GM18858 (cell line): ENCODE measurements around the gene LRRC36.
"Not testable (repeated sequence)": the region's sequence is repeated elsewhere in the genome, so short reads cannot be mapped to it uniquely, and the experiment has no call there.

Source experiments
- ATAC-seq: cut with Tn5 transposase; IDR thresholded peaks from one replicate; pipeline ENCODE4 v1.9.1; 2021; ENCODE audit not compliant: unreplicated experiment

LRRC36 gene

DNA sequence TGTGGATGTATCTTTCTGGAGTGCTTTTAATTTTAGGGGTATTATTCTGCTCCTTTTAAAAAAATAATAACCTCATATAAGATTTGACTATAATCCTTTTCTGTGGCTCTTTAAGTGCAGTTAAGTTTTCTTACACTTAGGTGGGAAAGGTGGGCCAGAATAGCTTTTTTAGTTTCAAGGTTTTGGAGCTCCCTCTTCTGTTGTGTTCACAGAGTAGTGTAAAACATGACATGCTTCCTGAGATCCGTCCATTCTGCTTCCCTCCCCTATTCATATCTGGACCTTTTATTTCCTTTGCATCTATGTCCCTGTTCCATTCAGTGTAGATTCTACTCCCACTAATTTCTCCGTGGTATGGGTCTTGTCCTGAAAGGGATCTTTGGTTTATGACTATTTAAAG, 12.8 kb downstream of the LRRC36 start:
- ATAC-seq = no peak

DNA sequence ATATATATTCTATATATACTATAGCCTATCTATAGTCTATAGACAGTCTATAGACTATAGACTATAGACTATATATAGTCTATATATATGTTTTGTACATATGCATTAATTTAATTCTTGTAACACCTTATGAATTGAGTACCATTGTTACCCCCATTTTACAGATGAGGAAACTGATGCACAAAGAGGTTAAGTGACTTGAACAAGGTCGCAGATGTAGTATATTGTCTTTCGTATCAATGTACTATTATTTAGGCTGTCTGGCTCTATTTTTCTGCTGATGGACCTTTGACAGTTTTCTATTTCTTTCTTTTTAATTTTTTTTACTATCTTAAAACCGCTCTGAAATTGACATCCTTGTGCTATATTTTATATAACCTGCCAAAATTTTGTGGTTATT, 14.6 kb downstream of the LRRC36 start:
- no peak for ATAC-seq

DNA sequence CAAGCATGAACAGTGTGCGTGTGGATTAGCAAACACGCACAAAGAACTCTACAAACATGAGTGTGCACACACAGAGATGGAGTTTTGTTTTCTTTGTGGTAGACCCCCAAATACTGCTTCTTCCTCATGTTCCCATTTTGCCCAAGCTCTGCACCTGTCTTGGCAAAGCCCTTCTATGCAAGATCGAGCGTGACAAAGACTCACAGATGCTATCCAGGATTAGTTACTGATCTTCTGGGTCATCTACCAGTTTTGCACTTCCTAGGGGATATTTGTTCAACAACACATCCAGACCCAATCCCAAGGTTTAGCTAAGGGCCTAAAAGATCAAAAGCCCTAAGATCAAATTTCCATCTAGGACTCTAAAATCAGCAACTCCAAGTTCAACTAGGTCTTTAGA, 16.0 kb downstream of the LRRC36 start:
- no peak for ATAC-seq

DNA sequence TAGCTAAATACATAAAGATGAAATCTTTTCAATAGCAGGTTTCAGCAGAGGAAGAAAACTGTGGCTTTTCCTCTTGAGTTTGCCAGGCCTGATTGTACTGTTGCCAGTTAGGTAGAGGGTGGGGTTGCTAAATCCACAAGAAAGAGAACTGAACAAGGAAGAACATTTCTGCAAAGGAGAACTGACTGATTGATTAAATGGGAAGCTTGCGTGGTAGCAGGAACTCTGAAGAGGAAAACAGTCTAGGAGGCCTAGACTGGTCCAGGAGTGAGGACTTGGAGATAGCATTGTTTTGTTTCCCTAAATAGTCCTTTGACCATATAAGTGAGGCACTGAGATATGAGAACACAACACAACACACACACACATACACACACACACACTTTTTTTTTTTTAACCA, 18.8 kb downstream of the LRRC36 start:
- ATAC-seq = no peak

DNA sequence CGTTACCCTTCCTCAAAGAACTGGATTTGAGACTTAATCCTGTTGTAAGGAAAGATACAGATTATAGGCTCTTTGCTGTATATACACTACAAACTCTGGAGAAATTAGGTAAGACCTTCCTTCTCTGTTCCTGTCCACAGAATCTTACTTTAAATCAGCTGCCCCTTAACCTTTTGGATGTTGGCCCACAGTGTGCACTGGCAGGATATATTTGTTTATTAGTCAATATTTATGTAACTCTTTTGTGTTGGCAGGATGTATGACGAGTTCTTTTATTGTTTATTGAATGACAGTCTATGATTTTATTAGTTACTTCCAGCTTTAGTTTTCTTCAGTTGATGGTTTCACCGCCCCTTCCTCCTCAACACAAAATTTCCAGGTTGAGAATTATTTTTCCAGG, 19.7 kb downstream of the LRRC36 start:
- ATAC-seq = no peak

DNA sequence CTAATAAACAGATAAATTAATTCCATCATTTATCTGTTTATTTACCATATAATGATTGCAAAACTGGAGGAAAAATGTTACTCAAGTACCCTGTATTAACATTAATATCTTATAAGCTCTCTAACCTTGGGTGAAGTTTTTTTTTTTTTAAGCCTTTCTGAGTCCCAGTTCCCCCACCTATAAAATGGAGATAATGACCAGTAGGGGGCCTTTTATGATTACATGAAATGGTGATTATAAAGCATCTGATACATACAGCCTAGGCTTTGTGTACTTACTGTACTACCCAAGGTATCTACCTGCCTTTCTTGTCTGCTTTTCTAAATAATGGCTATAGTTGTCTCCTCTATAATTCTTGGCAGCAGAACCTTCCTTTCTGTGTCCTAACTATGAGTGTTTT, 22.6 kb downstream of the LRRC36 start:
- no peak for ATAC-seq

DNA sequence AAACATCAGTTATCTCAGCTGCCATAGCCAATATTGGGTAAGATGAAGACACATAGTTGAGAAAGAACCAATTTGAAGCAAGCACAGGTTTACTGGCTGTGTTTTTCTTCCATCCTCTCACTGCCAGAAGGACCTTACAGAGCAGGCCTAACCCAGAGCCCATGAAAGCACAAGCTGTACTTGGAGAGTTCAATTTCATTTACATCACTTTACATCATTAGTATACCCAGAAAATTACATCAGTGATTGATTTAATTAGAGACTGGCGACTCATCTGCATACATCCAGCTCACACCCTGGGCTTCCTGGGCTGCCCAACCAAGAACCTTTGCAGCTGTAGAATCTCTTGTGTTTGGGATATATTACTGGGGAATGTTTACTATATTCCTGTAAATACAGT, 23.7 kb downstream of the LRRC36 start:
- ATAC-seq = no peak

DNA sequence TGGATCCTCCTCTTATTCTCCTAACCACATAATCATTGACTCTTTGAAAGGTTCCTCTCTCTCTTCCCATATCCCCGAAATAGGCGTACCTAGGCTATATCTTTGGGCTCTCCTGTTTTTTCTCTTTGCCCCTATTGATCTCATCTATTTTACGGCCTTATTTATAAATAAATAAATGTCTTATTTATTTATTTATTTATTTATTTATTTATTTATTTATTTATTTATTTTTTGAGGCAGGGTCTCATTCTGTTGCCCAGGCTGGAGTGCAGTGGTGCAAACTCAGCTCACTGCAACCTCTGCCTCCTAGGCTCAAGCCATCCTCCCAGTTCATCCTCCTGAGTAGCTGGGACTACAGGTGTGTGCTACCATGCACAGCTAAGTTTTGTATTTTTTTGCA, 25.8 kb downstream of the LRRC36 start:
- ATAC-seq = not testable (repeated sequence)

DNA sequence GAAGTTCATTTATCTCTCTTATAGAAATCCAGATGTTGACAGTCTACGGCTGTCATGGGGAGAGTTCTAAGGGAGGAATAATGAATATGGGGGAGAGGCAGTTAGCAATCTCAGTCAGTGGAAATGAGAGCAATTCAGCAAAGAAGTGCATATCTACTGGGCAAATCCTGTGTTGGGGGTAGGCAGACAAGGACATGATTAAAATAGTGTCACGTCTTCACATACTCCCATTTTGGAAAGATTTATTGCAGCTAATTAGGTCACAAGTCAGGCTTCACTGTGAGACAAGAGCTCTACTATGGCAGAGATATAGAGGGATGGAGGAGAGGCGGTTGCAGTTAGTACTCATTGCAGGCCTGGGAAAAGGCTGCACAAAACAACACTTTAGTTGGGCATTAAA, 29.8 kb downstream of the LRRC36 start:
- ATAC-seq = no peak

DNA sequence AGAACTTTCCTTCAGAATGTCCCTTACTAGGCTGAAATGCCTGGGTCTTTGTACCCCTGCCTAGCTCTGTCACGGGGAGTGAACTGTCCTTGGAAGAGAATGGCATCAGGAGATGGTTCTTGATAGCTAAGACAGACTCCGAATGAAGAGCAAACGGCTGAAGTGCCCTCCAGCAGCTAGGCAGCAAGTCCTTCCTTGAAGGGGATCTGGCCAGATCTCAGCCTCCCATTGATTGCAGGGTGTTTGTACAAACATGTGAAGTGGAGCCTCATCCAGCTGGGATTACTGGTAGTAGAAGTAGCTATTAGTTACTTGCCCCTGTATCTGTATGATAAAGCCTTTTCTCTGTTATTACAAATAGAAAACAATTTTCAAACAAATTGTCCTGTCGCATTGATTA, 30.9 kb downstream of the LRRC36 start:
- ATAC-seq = no peak

DNA sequence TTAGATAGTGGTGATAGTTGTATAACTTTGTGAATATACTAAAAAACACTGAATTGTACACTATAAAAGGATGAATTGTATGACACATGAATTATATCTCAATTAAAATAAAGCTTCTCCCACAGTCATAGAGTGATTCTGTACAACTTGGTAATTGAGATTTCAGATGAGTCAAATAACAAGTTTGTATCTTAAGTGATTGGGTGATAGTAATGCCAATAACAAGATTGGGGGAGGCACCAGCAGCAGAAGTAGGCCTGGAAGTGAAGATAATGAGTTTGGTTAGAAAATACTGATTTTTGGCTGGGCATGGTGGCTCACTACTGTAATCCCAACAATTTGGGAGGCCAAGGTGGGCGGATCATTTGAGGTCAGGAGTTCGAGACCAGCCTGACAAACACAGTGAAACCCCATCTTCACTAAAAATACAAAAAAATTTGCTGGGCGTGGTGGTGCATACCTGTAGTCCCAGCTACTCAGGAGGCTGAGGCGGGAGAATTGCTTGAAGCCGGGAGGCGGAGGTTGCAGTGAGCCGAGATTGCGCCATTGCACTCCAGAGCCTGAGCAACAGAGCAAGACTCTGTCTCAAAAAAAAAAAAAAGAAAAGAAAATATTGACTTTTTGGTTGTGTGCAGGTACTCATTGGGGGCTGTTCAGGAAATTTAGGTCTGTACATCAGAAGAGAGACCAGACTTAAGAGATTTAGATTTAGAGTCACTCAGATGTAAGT, 33.1 kb downstream of the LRRC36 start:
- ATAC-seq = not testable (repeated sequence)

DNA sequence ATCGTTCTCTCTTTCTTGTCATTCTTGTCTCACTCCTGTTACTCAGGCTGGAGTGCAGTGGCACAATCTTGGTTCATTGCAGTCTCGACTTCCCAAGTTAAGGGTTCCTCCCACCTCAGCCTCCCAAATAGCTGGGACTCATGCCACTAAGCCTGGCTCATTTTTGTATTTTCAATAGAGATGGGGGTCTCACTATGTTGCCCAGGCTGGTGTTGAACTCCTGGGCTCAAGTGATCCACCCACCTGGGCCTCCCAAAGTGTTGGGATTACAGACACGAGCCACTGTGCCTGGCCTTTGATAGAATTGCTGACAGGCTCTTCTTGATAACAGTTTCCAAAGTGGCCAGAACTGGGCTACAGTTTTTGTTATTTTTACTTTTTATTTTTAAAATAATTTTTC, 34.4 kb downstream of the LRRC36 start:
- ATAC-seq = no peak

DNA sequence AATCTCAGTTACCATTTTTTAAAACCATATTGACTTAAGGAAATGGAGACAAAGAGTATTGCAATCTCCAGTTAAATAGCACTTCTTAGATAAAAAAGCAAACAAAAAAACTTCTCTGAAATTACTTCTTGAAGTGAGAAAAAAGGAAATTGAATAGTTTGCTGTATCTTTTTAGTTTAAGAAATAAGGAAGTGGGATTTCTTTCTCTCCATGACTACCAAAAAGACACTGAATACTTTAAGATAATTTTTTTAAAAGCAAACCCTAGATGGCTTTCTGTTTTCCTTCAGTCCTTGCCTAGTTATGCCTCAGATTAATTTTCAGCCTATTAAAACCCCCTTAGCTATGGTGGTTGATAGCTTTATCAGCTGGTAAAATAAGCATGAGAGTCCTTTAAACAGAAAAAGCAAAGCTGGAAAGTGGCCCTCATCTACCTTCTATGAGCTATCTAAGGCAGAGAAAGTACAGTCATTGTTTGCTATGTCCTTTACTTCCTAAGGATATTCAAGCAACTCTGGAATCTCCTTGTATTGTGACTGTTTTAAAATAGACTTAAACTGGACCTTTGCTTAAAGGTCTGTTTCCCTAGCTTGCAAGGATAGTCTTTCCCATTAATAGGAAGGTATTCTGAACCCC, 38.1 kb downstream of the LRRC36 start:
- ATAC-seq = no peak

DNA sequence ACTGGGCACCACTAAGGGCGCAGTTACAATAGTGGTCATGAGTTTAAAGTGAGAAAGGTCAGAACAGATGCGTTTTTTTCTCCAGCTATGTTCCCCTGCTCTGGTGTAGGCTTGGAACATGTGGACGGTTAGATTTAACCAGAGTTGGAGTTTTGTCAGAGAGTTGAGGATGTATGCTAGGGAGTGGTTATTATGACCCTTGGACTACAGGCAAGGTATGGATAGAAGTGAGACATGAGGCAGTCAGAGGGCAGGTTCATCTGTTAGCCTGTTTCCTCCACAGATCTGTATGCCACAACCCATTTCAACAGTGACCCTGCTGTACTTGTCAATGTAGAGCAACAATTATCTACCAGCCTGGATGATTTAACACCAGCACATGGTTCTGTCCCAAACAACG, 44.0 kb downstream of the LRRC36 start:
- no peak for ATAC-seq

DNA sequence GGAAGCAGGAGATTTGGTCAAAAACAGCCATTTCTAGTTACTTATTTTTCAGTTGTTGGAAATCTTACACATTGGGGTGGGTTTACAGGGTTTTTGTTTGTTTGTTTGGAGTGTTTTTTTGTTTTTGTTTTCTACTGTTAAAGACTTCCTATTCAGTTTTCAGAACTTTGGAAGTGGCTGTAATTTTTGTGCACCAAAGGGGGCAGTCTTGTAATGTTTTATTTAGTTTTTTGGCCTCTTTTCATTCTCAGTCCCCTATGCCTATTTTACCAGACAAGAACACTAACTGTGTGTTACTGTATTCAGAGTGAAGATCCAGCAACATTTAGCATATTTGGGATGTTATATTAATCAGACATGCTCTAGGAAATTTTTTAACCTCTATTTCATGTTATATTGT, 46.0 kb downstream of the LRRC36 start:
- ATAC-seq = no peak

DNA sequence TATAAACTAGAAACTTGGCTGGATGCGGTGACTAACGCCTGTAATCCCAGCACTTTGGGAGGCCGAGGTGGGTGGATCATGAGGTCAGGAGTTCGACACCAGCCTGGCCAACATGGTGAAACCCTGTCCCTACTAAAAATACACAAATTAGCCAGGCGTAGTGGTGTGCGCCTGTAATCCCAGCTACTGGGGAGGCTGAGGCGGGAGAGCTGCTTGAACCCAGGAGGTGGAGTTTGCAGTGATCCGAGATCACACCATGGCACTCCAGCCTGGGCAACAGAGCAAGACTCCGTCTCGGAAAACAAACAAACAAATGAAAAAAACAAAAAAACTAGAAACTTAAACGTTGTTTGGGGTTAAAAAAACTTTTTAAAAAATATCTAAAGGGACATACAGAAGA, 49.4 kb downstream of the LRRC36 start:
- ATAC-seq = not testable (repeated sequence)

DNA sequence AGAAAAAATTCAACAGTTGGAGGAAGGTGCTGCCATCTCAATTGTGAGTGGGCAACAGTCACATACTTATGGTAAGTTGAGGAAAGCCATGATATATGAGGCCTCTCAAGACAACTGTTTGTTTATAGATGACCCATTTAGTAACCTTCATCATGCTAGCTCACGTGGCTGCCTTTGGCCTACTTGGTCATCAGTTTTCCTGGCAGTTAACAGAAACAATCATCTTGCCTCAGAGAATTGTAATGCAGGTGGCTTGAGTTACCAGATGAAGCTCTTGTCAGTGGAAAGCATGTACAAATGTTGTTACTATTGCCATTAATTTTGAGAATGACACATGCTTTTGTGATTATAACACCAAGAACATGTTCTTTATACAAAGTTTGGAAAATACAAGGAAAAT, 52.0 kb downstream of the LRRC36 start:
- no peak for ATAC-seq

DNA sequence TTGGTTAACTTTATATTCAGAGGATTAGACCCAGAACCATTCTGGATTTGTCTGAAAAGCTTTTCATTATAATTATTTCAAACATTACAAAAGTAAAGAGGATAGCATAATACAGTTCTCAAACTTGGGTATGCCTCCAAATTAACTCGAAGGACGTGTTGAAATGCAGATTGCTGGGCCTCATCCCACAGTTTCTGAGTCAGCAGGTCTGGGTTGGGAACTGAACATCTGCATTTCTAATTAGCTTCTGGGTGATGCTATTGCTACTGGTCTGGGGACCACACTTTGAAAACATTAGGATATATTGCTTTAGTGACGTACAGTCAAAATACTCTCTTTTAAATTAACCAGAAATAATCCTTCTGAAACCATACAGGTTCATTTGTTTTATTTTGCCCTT, 56.7 kb downstream of the LRRC36 start:
- no peak for ATAC-seq

DNA sequence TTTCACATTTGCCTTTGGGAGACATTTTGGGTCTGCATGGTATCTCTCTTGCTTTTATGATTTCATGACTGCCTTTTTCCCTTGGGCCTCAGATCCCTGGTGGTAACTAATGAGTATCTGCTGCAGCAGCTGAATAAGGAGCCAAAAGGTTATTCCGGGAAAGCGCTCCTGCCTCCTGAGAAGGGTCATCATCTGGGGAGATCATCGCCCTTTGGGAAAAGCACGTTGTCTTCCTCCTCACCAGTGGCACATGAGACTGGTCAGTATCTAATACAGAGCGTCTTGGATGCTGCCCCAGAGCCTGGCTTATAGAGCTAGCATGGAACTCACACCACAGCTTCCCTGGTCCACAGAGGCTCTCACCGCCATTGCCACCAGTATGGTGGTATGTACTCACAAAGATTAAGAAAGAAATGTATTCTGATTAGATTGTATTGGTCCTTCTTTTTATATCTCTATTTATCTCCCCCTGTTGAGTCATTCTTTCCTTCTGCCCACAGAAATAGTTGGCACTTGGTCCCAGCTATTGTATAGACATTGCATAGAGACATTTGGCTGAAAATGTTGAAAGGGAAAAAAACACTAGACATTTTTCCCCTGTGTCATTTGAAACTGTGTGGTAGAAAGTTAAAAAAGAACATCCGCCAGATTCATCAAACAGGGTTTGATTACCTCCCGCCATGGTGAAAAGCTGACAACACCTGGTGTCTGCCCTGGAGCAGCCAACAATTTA, 58.3 kb downstream of the LRRC36 start:
- no peak for ATAC-seq

DNA sequence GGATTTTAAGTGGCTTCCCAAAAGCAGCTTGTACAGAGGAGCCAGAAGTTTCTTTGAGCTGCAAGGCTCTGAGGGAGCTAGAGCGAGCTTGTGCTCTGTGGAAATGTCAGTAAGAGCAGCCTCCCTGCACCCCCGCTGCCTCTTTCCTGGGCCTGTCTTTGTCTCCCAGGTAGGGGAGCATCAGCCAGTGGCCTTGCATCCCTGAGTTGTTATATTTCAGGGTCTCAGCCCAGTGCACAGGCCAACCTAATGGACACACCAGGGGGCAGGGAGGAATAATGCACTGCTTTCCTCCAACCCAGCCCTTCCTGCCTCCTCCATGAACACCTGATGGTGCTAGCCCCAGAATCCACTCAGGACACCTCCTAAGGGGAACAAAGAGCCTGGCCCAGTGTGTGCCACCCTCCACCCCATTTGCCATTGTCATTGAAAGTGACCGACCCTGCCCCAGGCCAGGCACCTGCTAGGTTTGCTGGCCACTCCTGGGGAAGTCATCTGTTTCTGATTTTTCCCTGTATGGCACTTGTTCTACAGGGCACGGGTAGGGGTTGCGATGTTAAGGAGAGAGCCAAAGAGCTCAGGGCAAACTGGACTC, 60.3 kb downstream of the LRRC36 start:
- ATAC-seq = no peak

DNA sequence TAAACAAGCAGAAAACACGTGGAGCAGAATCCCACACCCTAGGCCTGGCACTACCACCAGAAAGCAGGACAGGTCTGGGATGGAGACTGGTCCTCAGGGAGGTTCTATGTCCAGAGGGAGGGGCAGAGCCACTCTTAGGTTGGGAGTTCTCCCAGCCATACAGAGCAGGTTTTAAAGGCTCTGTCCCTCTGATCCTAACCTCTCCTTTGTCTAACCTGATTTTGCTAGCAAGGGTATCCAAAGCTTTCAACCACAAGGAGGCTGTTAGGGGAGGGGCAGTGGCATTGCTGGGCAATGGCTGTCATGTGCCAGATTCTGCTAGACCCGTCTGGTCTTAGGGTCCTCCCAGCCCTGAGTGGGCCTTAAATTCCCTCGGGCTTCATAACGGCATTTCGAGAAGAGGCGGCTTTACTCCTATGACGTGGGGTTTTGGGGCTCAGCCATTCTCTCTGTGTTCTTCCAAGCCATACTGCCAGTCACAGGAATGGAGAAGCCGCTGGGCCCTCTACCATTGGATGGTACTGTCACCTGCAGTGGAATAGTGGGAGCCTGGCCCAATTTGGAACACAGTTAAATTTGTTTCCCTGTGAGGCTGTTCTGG, 61.0 kb downstream of the LRRC36 start:
- no peak for ATAC-seq

DNA sequence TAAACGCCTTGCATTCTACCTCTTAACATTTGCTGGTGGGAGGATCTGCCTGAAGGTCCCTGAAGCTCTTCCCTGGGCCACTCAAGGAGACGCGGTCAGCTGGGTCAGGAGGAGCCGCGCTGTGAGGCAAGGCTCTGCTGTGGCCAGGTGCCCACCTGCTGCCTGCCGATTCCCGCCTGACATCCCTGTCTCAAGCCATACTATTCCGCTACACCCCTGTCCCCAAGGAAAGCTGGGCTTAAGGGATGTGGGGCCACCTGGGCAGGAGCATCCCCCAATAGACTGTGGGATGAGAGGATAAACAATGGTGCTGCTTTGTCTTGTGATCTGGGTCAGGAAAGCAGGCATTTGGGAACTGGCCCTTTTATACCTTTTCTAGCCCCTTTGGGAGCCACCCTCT, 61.6 kb downstream of the LRRC36 start:
- ATAC-seq = no peak
